Fibroblast of the aortic adventitia (primary cell): Measurements from ENCODE around the gene PGAM5. TPM values are rescaled to one million over a fixed set of nuclear protein-coding genes. Genes with fewer than 3 reads are reported as not detected.
"Not testable (repeated sequence)": the region's sequence is repeated elsewhere in the genome, so short reads cannot be mapped to it uniquely, and the experiment has no call there.

ENCODE experiments used
- DNase-seq: peaks from one replicate; pipeline ENCODE4 v3.0.0-alpha.2; 2010; ENCODE audit warnings: low read depth
- H3K4me3 ChIP-seq: 2 replicates; pipeline ENCODE4 v1.5.1; 2011; ENCODE audit warnings: low read depth, mild to moderate bottlenecking, control low read depth, low read length, moderate library complexity
- CTCF ChIP-seq: IDR thresholded peaks from 2 replicates; pipeline ENCODE4 v1.5.1; 2011; ENCODE audit warnings: mild to moderate bottlenecking, low read length, control low read depth, inconsistent platforms; ENCODE audit not compliant: insufficient read depth
- total RNA-seq: library from RNA; depleted of rRNA; stranded (reverse); fragments of >200 nt; gene quantifications from 2 replicates; pipeline ENCODE4 v1.2.3, GENCODE V29; 2012; ENCODE audit warnings: low replicate concordance

Gene PGAM5
- total RNA-seq, 1 donor: 22.4 TPM

- peak overlapping the region; percentile 17 for H3K4me3 ChIP-seq
- no peak for TF ChIP-seq CTCF
- no peak for DNase-seq
These were observed 21.4 kb upstream of the PGAM5 start for GRCh38 chr12:132689227-132689626.

GRCh38 chr12:132690112-132690511 is 20.5 kb upstream of the PGAM5 start:
- no peak for TF ChIP-seq CTCF
- no peak overlapping the region for H3K4me3 ChIP-seq
- DNase-seq: no peak

GRCh38 chr12:132692030-132692429 is 18.6 kb upstream of the PGAM5 start:
- not testable (repeated sequence) for H3K4me3 ChIP-seq, DNase-seq

GRCh38 chr12:132694888-132695287 is 15.8 kb upstream of the PGAM5 start:
- not testable (repeated sequence) for H3K4me3 ChIP-seq, DNase-seq

- no peak for DNase-seq
- no peak for TF ChIP-seq CTCF
These were observed 15.2 kb upstream of the PGAM5 start for GRCh38 chr12:132695431-132695830.

GRCh38 chr12:132698341-132698740 is 12.3 kb upstream of the PGAM5 start:
- TF ChIP-seq CTCF: no peak
- H3K4me3 ChIP-seq: no peak overlapping the region
- no peak for DNase-seq

More at GRCh38 chr12:132695431-132695830, 15.2 kb upstream of the PGAM5 start:
- no peak overlapping the region for H3K4me3 ChIP-seq

GRCh38 chr12:132700212-132700822 is 10.3 kb upstream of the PGAM5 start:
- peak; percentile 15 for DNase-seq
- TF ChIP-seq CTCF: no peak
- no peak overlapping the region for H3K4me3 ChIP-seq

- DNase-seq: no peak
- TF ChIP-seq CTCF: no peak
- H3K4me3 ChIP-seq: no peak overlapping the region
These were observed 8.0 kb upstream of the PGAM5 start for GRCh38 chr12:132702640-132703039.
